K562 (cell line): Measurements from ENCODE around the gene PACS1. TPM values are rescaled to one million over a fixed set of nuclear protein-coding genes. Genes with fewer than 3 reads are reported as not detected.

Experiments
- ARID3A ChIP-seq: IDR thresholded peaks from 2 replicates; pipeline ENCODE4 v1.6.1; 2012; ENCODE audit warnings: low read depth, low read length, improper control_type of control experiment, borderline replicate concordance
- BACH1 ChIP-seq: fragments of 200-800 bp; sonication (Bioruptor generic); IDR thresholded peaks from 2 replicates; pipeline ENCODE4 v1.6.1; 2016; ENCODE audit warnings: missing genetic modification characterization, missing compliant biosample characterization
- FOS ChIP-seq: IDR thresholded peaks from 3 replicates; pipeline ENCODE4 v1.6.1; 2011; ENCODE audit not compliant: insufficient read length; ENCODE audit errors: extremely low read depth
- FUS ChIP-seq: fragments of 200-400 bp; formaldehyde crosslinking; optimal IDR thresholded peaks from 2 replicates; pipeline ENCODE3; 2017; ENCODE audit warnings: low read depth, low read length
- HMG20A ChIP-seq: fragments of 450-650 bp; formaldehyde crosslinking; conservative IDR thresholded peaks from 2 replicates; pipeline ENCODE4 v1.4.0; 2020; ENCODE audit warnings: mild to moderate bottlenecking, mixed read lengths
- PTBP1 ChIP-seq: fragments of 200-400 bp; formaldehyde crosslinking; IDR thresholded peaks from 2 replicates; pipeline ENCODE4 v1.6.1; 2017; ENCODE audit warnings: low read depth, low read length
- SAFB ChIP-seq: fragments of 200-400 bp; formaldehyde crosslinking; IDR thresholded peaks from 2 replicates; pipeline ENCODE4 v1.6.1; 2017; ENCODE audit warnings: low read depth, low read length, borderline replicate concordance
- TCF7L2 ChIP-seq: fragments of 150-350 bp; IDR thresholded peaks from 2 replicates; pipeline ENCODE4 v1.6.1; 2016; ENCODE audit warnings: low read depth, mild to moderate bottlenecking, low read length, moderate library complexity
- ZNF347 ChIP-seq: fragments of 450-650 bp; formaldehyde crosslinking; IDR thresholded peaks from 2 replicates; pipeline ENCODE4 v1.4.0; 2020; ENCODE audit warnings: low read depth, mild to moderate bottlenecking, moderate library complexity
- ZNF695 ChIP-seq: fragments of 450-650 bp; formaldehyde crosslinking; IDR thresholded peaks from 2 replicates; pipeline ENCODE4 v1.4.0; 2020; ENCODE audit warnings: mild to moderate bottlenecking, moderate library complexity
- ZNF778 ChIP-seq: fragments of 450-650 bp; formaldehyde crosslinking; IDR thresholded peaks from 2 replicates; pipeline ENCODE4 v1.4.0; 2020; ENCODE audit warnings: mild to moderate bottlenecking, moderate library complexity
- polyA plus RNA-seq, 8 experiments: library from polyadenylated mRNA; depleted of rRNA in 4 of 8; stranded (reverse) in 5 of 8; unstranded in 3 of 8; fragments of >200 nt; fragmentation: Nextera tagmentation in 2 of 8; fragmentation: Illumina TruSeq in 1 of 8; extraction: Ambion mirVana in 2 of 8; extraction: Trizol in 1 of 8; gene quantifications; 2 replicates each; pipeline versions ENCODE4 v1.2.1 to v1.2.3, GENCODE V29; 2011 to 2014; ENCODE audit warnings: inconsistent platforms in 1 of 8, missing spikeins in 1 of 8
- total RNA-seq, 7 experiments: library from RNA; depleted of rRNA in 6 of 7; stranded (reverse); fragments of >200 nt in 6 of 7; fragmentation: Illumina TruSeq in 2 of 7; extraction: Trizol in 2 of 7; gene quantifications; 2 replicates each; pipeline versions ENCODE4 v1.2.1 to v1.2.3, GENCODE V29; 2011 to 2021; ENCODE audit warnings: low replicate concordance in 1 of 7
- TF ChIP-seq, protein P1 (sequence below): fragments of 450-650 bp; IDR thresholded peaks from 2 replicates; pipeline ENCODE4 v1.7.0; 2016; ENCODE audit warnings: borderline replicate concordance
- TF ChIP-seq, protein P2 (sequence below): fragments of 250-450 bp; sonication (Bioruptor Pico); IDR thresholded peaks from 2 replicates; pipeline ENCODE4 v1.4.0; 2020; ENCODE audit warnings: mild to moderate bottlenecking, moderate library complexity
- TF ChIP-seq, protein P3 (sequence below), 2 experiments: fragments of 450-650 bp in 1 of 2; sonication (generic) in 1 of 2; formaldehyde crosslinking in 1 of 2; IDR thresholded peaks in 1 of 2; conservative IDR thresholded peaks in 1 of 2; 2 replicates each; pipeline versions ENCODE4 v1.6.1 to v1.8.1; 2016 to 2023; ENCODE audit warnings: mild to moderate bottlenecking in 2 of 2, moderate library complexity in 2 of 2, inconsistent platforms in 1 of 2, missing genetic modification reagents in 1 of 2
- TF ChIP-seq, protein P4 (sequence below): sonication (generic); IDR thresholded peaks from 2 replicates; pipeline ENCODE4 v1.6.1; 2016
- TF ChIP-seq, protein P5 (sequence below): fragments of 450-650 bp; formaldehyde crosslinking; IDR thresholded peaks from 2 replicates; pipeline ENCODE4 v1.4.0; 2020; ENCODE audit warnings: mild to moderate bottlenecking, moderate library complexity
- TF ChIP-seq, protein P6 (sequence below): fragments of 250-450 bp; sonication (Bioruptor Pico); IDR thresholded peaks from 2 replicates; pipeline ENCODE4 v1.5.0; 2021

The PACS1 gene
- total and polyA plus RNA-seq, 9 of the 15 experiments (the other 6 are each of a cell fraction or from before 2014, with no cell fraction given): 0.34 to 28.1 (median 8.5) TPM

DNA sequence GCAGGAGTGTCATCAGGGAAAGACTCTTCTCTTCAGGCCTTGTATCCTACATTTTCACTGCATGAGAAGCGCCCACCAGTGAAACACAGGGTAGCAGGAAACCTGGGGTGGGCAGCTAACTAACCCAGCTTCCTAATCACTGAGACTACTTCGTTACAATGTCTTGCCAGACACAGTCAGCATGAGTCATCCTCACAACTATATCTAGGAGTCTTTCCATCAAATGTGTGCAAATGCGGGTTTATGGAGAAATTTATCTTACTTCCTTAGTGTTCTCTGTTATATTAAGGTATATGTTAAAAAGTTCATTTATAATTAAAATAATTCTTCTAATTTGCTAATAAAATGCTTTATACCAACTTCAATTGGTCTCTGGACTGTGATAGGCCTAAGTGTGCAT lies 118.5 kb downstream of the PACS1 start (continued):
- TF ChIP-seq, protein P1, sequence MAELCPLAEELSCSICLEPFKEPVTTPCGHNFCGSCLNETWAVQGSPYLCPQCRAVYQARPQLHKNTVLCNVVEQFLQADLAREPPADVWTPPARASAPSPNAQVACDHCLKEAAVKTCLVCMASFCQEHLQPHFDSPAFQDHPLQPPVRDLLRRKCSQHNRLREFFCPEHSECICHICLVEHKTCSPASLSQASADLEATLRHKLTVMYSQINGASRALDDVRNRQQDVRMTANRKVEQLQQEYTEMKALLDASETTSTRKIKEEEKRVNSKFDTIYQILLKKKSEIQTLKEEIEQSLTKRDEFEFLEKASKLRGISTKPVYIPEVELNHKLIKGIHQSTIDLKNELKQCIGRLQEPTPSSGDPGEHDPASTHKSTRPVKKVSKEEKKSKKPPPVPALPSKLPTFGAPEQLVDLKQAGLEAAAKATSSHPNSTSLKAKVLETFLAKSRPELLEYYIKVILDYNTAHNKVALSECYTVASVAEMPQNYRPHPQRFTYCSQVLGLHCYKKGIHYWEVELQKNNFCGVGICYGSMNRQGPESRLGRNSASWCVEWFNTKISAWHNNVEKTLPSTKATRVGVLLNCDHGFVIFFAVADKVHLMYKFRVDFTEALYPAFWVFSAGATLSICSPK: no peak
- no peak for TF ChIP-seq SAFB
- TF ChIP-seq FOS: peak; percentile 33
- TF ChIP-seq, protein P2, sequence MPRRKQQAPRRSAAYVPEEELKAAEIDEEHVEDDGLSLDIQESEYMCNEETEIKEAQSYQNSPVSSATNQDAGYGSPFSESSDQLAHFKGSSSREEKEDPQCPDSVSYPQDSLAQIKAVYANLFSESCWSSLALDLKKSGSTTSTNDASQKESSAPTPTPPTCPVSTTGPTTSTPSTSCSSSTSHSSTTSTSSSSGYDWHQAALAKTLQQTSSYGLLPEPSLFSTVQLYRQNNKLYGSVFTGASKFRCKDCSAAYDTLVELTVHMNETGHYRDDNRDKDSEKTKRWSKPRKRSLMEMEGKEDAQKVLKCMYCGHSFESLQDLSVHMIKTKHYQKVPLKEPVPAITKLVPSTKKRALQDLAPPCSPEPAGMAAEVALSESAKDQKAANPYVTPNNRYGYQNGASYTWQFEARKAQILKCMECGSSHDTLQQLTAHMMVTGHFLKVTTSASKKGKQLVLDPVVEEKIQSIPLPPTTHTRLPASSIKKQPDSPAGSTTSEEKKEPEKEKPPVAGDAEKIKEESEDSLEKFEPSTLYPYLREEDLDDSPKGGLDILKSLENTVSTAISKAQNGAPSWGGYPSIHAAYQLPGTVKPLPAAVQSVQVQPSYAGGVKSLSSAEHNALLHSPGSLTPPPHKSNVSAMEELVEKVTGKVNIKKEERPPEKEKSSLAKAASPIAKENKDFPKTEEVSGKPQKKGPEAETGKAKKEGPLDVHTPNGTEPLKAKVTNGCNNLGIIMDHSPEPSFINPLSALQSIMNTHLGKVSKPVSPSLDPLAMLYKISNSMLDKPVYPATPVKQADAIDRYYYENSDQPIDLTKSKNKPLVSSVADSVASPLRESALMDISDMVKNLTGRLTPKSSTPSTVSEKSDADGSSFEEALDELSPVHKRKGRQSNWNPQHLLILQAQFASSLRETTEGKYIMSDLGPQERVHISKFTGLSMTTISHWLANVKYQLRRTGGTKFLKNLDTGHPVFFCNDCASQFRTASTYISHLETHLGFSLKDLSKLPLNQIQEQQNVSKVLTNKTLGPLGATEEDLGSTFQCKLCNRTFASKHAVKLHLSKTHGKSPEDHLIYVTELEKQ (CRISPR knock-in tag): no peak
- TF ChIP-seq ZNF347 (CRISPR knock-in tag): no peak
- TF ChIP-seq, protein P3, sequence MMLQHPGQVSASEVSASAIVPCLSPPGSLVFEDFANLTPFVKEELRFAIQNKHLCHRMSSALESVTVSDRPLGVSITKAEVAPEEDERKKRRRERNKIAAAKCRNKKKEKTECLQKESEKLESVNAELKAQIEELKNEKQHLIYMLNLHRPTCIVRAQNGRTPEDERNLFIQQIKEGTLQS (IDR thresholded peaks at IDR 0.05): peak; percentile 91
- TF ChIP-seq, protein P3 (CRISPR knock-in tag; conservative IDR thresholded peaks at IDR 0.05): no peak
- TF ChIP-seq, protein P4, sequence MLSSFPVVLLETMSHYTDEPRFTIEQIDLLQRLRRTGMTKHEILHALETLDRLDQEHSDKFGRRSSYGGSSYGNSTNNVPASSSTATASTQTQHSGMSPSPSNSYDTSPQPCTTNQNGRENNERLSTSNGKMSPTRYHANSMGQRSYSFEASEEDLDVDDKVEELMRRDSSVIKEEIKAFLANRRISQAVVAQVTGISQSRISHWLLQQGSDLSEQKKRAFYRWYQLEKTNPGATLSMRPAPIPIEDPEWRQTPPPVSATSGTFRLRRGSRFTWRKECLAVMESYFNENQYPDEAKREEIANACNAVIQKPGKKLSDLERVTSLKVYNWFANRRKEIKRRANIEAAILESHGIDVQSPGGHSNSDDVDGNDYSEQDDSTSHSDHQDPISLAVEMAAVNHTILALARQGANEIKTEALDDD: peak; percentile 85
- TF ChIP-seq ZNF695 (CRISPR knock-in tag): no peak
- TF ChIP-seq ARID3A: no peak
- TF ChIP-seq, protein P5, sequence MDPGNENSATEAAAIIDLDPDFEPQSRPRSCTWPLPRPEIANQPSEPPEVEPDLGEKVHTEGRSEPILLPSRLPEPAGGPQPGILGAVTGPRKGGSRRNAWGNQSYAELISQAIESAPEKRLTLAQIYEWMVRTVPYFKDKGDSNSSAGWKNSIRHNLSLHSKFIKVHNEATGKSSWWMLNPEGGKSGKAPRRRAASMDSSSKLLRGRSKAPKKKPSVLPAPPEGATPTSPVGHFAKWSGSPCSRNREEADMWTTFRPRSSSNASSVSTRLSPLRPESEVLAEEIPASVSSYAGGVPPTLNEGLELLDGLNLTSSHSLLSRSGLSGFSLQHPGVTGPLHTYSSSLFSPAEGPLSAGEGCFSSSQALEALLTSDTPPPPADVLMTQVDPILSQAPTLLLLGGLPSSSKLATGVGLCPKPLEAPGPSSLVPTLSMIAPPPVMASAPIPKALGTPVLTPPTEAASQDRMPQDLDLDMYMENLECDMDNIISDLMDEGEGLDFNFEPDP (CRISPR knock-in tag): no peak
- no peak for TF ChIP-seq TCF7L2
- TF ChIP-seq FUS: no peak
- TF ChIP-seq, protein P6, sequence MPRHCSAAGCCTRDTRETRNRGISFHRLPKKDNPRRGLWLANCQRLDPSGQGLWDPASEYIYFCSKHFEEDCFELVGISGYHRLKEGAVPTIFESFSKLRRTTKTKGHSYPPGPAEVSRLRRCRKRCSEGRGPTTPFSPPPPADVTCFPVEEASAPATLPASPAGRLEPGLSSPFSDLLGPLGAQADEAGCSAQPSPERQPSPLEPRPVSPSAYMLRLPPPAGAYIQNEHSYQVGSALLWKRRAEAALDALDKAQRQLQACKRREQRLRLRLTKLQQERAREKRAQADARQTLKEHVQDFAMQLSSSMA (CRISPR knock-in tag): no peak
- no peak for TF ChIP-seq HMG20A (CRISPR knock-in tag)
- no peak for TF ChIP-seq ZNF778 (CRISPR knock-in tag)
- TF ChIP-seq PTBP1: no peak
- no peak for TF ChIP-seq BACH1 (tag)
